ENCODE results near the gene PALMD. TPM values are rescaled to one million over a fixed set of nuclear protein-coding genes. Genes with fewer than 3 reads are reported as not detected.

Gene PALMD
- total RNA-seq, 1 experiment from 2014 or later = not detected

DNA sequence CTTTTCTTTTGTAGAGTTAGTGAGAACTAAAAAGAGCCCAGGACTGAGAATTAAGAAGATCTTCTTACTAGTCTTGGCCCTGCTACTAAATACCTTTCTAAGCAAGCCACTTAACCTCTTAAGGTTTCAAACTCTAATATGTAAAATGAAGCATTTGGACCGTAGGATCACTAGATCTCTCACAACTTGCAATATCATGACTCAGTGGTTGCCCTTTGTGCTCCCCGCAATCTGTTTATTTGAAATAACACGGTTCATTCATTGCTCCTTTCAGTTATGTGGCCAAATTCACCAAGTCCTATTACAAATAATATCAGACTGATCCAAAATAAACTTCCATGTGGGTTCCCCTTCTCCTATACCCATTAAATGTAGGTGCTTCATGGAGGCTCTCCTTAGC lies 10.8 kb downstream of the PALMD start:
- Histone ChIP-seq H3K9me3 (ENCODE audit: control insufficient read depth, low read depth, low read length) (no peaks in the 10 kb centered on the region), H3K56ac (ENCODE audit: insufficient read length, low read depth, low read length) (no peak overlapping the region), H2AK5ac (ENCODE audit: insufficient read length, low read length) (no peak overlapping the region), H2BK15ac (ENCODE audit: low read depth, low read length) (no peak overlapping the region), H3K79me2 (ENCODE audit: insufficient read depth, low read length) (no peaks in the 10 kb centered on the region), H3K18ac (ENCODE audit: insufficient read length, low read depth, low read length) (no peak overlapping the region), H4K5ac (ENCODE audit: insufficient read length, low read depth, low read length) (no peak overlapping the region), H2BK20ac (ENCODE audit: low read depth, low read length, poor library complexity, severe bottlenecking) (no peak overlapping the region), H3K23me2 (ENCODE audit: insufficient read length, low read depth, low read length, poor library complexity, severe bottlenecking) (no peaks in the 10 kb centered on the region), H2BK120ac (ENCODE audit: low read depth, low read length, poor library complexity, severe bottlenecking) (no peak overlapping the region), H2BK5ac (ENCODE audit: insufficient read length, low read length) (no peak overlapping the region), H3K23ac (ENCODE audit: insufficient read length, low read depth, low read length) (no peak overlapping the region), H4K20me1 (ENCODE audit: control insufficient read depth, insufficient read depth, insufficient read length) (no peaks in the 10 kb centered on the region), H3K4me1 (ENCODE audit: insufficient read depth, low read length) (peaks cover 2% of the 10 kb centered on the region; the same call in 1 of the 2 replicates), H3K14ac (ENCODE audit: insufficient read depth, low read length) (no peak overlapping the region), H3K4me2 (ENCODE audit: insufficient read depth, insufficient read length, low read length) (no peak overlapping the region), H3K4ac (ENCODE audit: low read depth, low read length) (no peak overlapping the region), H2BK12ac (ENCODE audit: insufficient read length, low read depth, low read length) (no peak overlapping the region), H3T11ph (ENCODE audit: low read length) (no peak overlapping the region), H3K9ac (ENCODE audit: extremely low read depth, insufficient read length, low read length) (no peak overlapping the region), H3K27me3 (ENCODE audit: insufficient read depth, low read length) (no peaks in the 10 kb centered on the region), H4K91ac (ENCODE audit: insufficient read length, low read depth, low read length) (no peak overlapping the region), H3K27ac (ENCODE audit: insufficient read length, low read depth, low read length) (no peak overlapping the region), H3K79me1 (ENCODE audit: insufficient read depth, low read depth, low read length, poor library complexity, severe bottlenecking) (no peaks in the 10 kb centered on the region), H4K8ac (replicated peaks; ENCODE audit: insufficient read length, low read depth, low read length) (no peak overlapping the region), H2AFZ (ENCODE audit: low read length) (no peak overlapping the region)
- TF ChIP-seq, protein P1, sequence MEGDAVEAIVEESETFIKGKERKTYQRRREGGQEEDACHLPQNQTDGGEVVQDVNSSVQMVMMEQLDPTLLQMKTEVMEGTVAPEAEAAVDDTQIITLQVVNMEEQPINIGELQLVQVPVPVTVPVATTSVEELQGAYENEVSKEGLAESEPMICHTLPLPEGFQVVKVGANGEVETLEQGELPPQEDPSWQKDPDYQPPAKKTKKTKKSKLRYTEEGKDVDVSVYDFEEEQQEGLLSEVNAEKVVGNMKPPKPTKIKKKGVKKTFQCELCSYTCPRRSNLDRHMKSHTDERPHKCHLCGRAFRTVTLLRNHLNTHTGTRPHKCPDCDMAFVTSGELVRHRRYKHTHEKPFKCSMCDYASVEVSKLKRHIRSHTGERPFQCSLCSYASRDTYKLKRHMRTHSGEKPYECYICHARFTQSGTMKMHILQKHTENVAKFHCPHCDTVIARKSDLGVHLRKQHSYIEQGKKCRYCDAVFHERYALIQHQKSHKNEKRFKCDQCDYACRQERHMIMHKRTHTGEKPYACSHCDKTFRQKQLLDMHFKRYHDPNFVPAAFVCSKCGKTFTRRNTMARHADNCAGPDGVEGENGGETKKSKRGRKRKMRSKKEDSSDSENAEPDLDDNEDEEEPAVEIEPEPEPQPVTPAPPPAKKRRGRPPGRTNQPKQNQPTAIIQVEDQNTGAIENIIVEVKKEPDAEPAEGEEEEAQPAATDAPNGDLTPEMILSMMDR (conservative IDR thresholded peaks at IDR 0.05) = no peak
- Mint-ChIP-seq H3K9me3 (no peaks in the 10 kb centered on the region), H3K4me3 (no peak overlapping the region), H3K36me3 (ENCODE audit: insufficient read depth in 1 of 3, low read depth in 3 of 3) (no peaks in the 10 kb centered on the region), H3K4me1 (peaks cover 7 to 13% of the 10 kb centered on the region in 2 experiments), H3K27me3 (ENCODE audit: low read depth) (no peaks in the 10 kb centered on the region), H3K27ac (no peak overlapping the region)
- no CpG with 5 or more reads among the region's 3 CpGs for WGBS (ENCODE audit: extremely low coverage, insufficient read length, low lambda C conversion rate)
- DNase-seq = no peak

All from H9 (cell line).